Inflammatory macrophage treated with lipopolysaccharide for 4 hours (primary cell): ENCODE measurements around the gene EXOC4.
"Not testable (repeated sequence)": the region's sequence is repeated elsewhere in the genome, so short reads cannot be mapped to it uniquely, and the experiment has no call there.

Experiments
- DNase-seq: peaks from one replicate; pipeline ENCODE4 v3.0.0-alpha.2; 2020

EXOC4 gene

GRCh38 chr7:133773601-133774000, 520.7 kb downstream of the EXOC4 start:
- no peak for DNase-seq

DNA sequence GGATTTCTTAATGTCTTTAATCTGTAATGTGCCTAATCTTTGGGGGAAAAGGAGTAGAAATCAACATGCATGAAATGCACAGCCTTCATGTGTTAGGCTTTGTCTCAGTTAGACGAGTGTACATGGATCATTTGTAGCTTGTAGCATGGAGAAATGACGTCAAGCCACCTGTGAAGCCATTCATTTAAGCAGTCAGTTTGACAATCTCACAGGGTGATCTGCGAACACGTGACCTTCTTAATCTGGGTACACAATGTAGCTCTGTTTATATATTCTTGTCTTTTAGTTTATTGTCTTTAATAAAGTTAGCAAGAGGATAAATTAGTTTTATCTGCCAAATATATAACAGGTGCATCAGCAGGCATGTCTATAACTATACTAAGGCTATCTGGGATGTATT, 522.3 kb downstream of the EXOC4 start:
- no peak for DNase-seq

GRCh38 chr7:133776266-133776665, 523.4 kb downstream of the EXOC4 start:
- DNase-seq = no peak

GRCh38 chr7:133777701-133778100, 524.8 kb downstream of the EXOC4 start:
- DNase-seq = no peak

GRCh38 chr7:133778472-133778871, 525.6 kb downstream of the EXOC4 start:
- no peak for DNase-seq

DNA sequence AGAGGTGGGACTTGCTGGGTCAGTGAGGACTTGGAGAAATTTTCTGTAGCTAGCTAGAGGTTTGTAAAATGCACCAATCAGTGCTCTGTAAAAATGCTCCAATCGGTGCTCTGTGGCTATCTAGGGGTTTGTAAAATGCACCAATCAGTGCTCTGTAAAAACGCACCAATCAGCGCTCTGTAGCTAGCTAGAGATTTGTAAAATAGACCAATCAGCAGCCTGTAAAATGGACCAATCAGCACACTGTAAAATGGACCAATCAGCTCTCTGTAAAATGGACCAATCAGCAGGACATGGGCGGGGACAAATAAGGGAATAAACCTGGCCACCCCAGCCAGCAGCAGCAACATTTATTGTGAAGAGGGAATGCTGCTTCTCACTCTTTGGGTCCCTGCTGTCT, 526.7 kb downstream of the EXOC4 start:
- not testable (repeated sequence) for DNase-seq

- DNase-seq = no peak
Observed at GRCh38 chr7:133780912-133781311, 528.0 kb downstream of the EXOC4 start.

DNA sequence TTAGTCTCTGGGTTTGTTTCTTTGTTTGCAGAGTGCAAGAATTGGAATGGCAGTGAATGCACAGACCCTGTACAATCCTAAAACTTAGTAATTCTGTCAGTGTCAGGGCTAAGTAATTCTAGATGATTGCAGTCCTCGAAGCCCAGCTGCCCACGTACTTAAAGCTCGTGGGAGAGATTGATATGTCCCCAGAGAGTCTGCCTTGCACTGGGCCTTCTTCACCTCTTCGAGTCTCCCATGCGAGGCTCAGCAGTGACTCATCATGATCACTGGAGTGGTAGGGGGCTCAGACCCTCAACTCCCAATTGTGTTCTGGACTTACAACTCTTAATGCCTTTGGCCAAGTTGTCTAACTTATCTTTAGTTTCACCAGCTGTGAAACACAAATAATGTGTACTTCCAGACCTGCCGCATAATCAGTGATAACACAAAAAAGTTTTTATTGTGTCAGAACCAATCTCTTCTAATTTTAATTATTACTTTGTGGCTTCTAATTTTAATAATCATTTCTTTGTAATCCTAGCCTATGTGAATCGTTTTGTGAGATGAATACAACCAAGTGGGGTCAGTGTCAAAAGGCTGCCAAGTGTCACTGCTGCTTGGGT, 528.7 kb downstream of the EXOC4 start:
- no peak for DNase-seq

GRCh38 chr7:133782470-133782869, 529.6 kb downstream of the EXOC4 start:
- no peak for DNase-seq

- DNase-seq = no peak
Observed at GRCh38 chr7:133783276-133783675, 530.4 kb downstream of the EXOC4 start.

DNA sequence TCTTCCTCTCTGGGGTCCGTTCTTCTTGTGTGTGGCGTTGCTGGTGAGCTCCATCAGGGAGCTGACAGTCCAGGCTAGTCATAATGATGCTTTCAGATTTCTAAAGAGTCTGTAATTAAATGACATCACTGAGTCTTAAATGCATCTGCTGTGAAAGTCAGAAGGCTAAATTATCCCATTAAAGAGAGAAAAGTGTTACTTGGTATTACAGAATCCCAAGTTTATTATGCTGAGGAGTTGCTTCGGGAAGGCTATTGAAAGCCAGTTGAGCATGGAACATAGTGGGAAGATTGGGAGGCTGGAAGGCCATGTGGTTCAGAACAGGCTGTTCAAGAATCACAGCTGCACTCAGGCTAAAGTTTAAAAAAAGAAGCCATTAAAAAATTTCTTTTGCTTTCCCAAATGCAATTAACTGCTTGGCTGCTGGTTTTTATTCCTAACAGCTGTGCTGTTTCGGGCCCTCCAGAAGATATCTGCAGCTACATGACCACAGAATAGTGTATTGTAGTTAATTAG, 531.7 kb downstream of the EXOC4 start:
- DNase-seq = no peak

GRCh38 chr7:133786401-133786937, 533.6 kb downstream of the EXOC4 start:
- no peak for DNase-seq

DNA sequence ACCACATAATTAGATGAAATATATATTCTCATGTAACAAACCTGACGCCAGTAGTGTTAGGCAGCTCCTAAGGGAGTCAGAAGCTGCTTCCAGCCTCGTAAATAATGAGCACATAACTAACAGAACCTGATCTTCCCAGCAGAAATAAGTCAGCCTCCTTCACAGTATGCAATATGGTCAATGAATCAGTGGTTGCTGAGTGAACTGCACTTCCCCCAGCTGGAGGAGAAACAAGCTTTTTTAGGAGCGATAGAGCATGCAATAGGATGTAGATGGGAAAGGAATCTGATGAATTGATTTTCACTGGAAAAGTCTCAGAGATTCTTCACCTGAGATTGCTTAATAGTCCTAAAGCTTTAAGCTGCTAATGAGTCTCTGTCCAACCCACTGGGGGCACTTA, 537.1 kb downstream of the EXOC4 start:
- no peak for DNase-seq

DNA sequence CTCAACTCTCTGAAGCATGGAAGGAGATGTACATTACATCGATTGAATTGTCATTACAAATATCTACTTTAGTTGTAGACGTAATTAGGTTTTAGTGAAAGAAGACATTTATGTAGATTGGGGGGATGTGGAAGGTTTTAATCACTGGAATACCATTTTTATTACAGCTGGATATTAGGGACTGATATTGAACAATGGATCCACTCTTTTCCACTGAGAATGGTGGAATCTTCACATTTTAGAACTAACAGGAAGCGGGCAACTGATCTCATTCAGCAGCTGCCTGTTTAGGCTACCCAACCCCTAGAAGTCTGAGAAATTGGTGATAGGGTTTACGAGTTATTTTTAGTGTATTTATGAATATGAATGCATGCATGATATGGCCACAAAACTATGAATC, 538.0 kb downstream of the EXOC4 start:
- no peak for DNase-seq

DNA sequence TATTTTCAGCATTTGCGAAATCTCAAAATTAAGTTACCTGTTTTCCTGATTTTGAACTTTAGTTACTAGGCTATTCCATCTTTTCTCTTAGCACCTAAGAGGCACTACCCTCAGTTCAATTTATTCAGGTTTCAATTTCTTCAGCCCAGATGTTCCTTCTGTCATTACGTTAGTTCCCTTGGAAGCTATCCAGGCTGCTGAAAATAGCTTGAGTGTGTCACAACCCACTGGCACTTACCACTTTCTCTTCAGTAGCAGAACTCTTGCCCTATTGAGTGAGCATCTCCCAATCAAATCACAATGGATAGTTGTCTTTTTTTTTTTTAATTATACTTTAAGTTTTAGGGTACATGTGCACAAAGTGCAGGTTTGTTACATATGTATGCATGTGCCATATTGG, 541.6 kb downstream of the EXOC4 start:
- no peak for DNase-seq

DNA sequence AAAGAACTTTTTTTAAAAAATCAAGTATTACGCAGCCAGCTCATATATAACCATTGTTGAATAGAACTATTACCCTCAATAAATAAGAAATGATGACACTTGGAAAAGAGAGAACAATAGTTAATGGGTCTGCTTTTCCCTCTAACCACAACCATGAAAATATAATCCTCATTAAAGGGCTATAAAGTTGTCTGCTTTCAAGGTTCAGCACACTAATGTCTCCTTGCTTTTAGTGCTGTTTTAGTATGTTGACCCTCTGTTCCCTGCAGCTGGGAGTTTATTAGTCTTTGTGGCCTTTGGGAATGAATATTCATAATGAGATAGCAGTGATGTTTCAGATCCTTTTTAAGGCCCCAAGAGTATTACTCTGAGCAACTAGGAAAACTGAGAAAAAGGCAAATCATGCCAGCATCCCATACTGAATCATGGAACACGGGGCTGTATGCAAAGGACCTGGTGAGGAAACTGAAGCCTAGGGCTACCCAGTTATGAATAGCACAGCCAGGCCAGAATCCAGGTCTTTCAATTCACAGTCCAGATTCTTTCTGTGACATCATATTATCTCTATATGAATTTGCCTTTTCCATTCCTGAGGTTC, 542.3 kb downstream of the EXOC4 start:
- no peak for DNase-seq

DNA sequence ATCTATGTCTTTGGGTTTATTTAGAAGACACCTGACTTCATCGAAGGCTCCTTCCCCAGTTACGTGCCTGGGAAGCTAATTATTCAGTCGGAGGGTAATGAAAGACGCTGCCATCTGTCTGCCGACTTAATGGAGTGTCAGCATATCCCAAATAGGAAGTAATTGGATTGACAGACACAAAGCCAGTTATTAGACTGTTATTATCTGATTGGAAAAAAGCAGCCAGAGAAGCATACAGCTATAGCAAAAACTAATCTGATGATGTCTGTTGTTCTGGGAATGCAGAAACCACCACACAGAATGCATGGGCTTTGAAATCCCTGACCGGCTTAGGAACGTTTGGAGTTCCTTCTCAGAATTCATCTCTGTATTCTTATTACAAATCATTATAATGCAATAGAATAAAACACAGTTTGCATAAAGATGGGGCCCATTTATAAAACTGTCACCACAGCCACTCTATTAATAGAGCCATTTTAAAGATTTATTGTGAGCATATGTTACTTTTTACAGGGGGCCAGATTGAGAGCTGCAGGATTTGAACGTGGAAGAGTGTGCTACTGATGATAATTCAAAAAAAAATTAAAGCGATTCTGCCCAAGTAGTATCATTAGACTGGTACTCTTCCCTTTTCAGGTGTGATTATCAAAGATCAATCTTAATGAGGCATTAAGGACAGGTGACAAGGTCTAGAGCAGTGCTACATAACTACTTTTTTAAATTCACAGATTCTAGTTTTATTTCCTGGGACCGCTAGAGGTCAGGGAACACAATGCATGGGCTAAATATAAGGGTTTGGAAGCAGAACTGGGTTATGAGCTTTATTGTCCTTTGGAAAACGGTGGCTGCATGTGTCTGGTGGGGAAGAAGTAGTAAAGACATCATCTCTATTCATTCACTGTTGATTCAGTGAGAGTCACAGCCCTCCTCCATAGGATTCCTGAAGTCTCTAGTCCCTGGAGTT, 544.2 kb downstream of the EXOC4 start:
- no peak for DNase-seq

DNA sequence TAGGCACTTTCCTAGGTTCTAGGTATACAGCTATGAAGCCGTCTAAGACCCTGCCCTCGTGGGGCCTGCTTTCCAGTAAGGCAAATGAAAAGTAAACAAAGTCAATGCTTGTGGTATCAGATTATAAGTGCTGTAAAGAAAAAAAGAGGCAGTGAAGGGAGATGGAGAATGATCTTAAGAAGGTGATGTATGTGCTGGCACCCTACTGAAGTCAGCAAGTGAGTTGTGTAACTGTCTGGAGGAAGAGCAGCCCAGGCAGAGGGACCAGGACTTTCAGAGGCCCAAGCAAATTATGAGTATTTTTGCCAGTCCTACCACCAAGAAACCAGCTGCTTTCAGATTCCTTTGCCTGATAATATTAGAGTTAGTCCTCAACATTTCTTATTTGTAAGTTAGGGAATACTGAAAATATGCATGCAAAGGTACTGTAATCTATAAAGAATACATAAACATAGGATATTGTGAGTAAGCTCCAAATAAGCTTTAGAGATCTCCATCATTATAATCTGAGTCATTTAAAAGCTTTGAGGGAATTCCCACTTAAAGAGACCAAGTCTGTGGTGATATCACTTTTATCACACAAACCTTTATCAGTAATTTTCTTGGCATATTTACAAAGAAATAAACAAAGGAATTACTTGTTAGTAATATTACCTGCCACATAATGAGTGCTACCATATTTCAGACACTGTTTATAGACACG, 545.1 kb downstream of the EXOC4 start:
- no peak for DNase-seq

GRCh38 chr7:133801341-133801740, 548.5 kb downstream of the EXOC4 start:
- no peak for DNase-seq

- no peak for DNase-seq
Observed at GRCh38 chr7:133804127-133804526, 551.2 kb downstream of the EXOC4 start.

DNA sequence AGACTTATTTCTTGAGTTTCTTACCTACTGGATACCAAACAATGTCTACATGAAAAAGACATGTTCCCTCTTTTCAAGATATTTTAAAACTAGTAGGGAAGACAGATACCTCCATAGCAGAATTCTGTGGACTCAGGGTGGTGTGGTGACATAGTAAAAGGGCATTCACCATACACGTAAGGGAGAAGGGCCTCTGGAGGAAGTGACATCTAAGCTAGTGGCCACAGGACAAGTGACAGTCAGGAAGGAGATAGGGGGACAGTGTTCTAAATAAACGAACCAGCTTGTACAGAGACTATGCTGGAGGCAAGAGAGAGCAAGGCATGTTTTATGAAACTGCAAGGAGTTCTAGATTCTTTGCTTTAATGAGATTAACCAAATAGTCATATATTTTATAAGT, 552.5 kb downstream of the EXOC4 start:
- DNase-seq = no peak

DNA sequence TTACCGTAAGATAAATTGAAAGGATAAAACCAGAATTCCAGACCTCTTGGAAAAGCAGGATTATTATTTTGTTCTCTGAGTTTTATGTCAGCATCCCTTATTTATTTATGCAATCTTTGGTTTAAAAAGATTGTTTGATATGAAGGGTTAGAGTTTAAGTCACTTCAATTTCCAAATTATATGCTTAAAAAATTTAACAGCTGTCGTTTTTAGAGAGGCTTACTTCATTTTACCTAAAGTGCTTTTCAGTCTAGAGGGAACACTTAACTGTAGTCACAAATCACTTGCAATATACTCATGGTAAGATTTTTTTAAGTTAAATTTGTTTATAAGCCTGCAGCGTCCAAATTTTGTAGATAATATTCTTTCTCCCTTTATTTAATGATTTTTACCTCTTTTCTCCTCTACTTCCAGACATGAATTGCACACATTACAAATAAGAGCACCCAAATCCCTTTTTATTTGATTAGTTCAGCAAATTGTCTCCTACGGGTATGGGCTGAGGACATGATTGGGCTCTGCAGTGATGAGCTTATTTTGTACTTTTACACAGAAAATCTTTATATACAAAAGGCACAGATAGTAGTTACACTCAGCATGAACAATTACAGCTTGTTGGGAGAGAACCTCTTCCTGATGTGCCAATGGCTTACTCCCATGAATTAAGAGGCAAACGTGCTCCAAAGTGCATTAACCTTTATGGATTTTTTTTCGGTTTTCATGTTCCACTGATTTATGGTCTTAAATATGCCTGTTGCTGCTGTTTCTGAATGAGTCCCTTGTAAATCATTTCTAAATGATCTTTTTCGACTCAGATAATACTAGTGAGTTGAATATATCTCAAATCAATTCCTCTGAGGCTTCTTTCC, 555.0 kb downstream of the EXOC4 start:
- no peak for DNase-seq
